PC-9 (cell line): ENCODE data around the gene ZDHHC5.

ENCODE experiments used
- CTCF ChIP-seq: fragments of 200-600 bp; sonication (generic); conservative IDR thresholded peaks from 2 replicates; pipeline ENCODE4 v1.6.1; 2017; ENCODE audit warnings: mixed run types, antibody characterized with exemption, mild to moderate bottlenecking, moderate library complexity
- EZH2 ChIP-seq: fragments of 200-600 bp; sonication (generic); IDR thresholded peaks from 2 replicates; pipeline ENCODE4 v1.8.0; 2017; ENCODE audit warnings: antibody characterized with exemption, low read depth

DNA sequence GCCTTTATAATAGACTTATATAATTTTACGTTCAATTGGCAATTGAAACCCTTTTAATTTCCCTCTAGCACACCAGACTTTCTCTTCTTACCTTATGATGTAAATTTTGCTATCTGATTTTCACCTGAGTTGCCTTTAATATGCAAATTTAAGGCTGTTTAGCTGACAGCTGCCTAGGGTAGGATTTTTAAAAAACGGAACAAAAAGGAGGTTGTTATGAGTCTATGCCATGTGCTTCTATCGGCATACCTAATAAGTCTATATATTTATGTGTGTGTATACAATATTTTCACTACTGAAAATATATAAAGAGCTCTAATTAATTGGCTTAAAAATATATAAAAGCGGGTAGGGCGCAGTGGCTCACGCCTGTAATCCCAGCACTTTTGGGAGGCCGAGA, 61.6 kb downstream of the ZDHHC5 start:
- no peak for TF ChIP-seq CTCF
- TF ChIP-seq EZH2: no peak
